HG02840 (cell line): Measurements from ENCODE around the gene FBF1.
"Not testable (repeated sequence)": the region's sequence is repeated elsewhere in the genome, so short reads cannot be mapped to it uniquely, and the experiment has no call there.

Experiments used
- ATAC-seq: cut with Tn5 transposase; IDR thresholded peaks from one replicate; pipeline ENCODE4 v1.9.1; 2021; ENCODE audit warnings: mild to moderate bottlenecking, moderate library complexity, moderate number of reproducible peaks; ENCODE audit not compliant: unreplicated experiment, low FRiP score

The FBF1 gene

DNA sequence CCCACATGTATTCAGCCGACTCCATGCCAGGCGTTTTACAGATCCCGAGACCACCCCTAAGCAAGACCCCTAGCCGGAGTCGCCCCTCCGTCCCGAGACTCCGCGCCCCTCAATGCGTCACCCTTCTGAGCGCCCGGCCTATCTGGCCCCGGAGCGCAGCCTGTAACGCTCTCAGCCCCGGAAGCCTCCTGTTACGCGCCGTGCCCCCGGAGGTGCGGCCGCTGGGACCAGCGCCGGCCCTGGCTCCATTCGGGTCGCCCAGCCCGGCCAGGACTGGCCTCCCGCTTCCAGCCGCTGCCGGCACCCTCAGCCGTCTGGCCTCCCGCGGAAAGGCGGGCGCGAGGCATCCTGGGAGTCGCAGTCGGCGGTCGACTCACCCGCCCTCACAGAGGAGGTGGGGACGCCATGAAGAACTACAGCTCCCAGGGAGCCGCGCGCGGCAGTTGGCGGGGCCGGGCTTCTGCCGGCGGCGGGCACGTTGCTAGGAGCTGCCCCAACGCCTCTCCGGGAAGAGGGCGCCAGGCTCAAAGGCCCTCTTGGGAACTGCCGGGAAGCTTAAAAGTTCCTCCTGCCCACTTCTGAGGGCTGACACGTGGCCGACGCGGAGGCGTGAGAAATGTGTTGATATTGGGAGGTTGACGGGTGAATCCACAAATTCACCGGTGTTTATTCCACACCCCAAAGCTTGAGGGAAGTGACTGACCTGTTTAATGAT, at the start of gene FBF1:
Gene FBF1 (minus strand): TSS at position 316 of the 715 bp plus-strand sequence. CDS start 2,893 bp downstream, outside the sequence.
- peak; percentile 88 for ATAC-seq

GRCh38 chr17:75987041-75987440, 46.2 kb upstream of the FBF1 start:
- no peak for ATAC-seq

- no peak for ATAC-seq
Observed at GRCh38 chr17:75985986-75986385, 45.1 kb upstream of the FBF1 start.

DNA sequence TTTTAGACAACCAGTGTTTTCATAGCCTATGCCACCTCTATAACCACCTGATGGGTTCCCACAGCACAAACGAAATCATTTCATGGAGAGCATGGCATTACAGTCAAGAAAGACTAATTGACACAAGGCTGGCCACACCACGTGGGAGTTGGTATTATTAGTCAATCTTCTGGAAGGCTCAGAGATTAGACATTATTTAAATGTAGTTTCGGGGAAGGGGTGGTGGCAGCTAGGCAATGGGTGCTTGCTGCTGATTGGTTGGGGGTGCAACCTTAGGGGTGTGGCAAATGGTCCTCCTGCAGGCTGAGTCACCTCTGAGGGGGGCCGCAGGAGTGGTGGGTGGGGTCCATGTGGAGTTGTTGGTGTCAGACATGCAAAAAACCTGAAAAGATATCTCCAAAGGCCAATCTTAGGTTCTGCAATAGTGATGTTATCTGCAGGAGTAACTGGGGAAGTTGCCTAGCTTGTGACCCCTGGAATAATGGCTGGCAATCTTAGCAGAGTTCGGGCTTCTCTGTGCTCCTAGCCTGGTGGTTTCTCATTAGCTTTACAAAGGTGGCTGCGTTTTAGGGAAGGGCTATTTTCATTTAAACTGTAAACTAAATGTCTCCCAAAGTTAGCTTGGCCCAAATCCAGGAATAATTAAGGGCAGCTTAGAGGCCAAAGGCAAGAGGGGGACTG, 42.8 kb upstream of the FBF1 start:
- ATAC-seq = no peak

DNA sequence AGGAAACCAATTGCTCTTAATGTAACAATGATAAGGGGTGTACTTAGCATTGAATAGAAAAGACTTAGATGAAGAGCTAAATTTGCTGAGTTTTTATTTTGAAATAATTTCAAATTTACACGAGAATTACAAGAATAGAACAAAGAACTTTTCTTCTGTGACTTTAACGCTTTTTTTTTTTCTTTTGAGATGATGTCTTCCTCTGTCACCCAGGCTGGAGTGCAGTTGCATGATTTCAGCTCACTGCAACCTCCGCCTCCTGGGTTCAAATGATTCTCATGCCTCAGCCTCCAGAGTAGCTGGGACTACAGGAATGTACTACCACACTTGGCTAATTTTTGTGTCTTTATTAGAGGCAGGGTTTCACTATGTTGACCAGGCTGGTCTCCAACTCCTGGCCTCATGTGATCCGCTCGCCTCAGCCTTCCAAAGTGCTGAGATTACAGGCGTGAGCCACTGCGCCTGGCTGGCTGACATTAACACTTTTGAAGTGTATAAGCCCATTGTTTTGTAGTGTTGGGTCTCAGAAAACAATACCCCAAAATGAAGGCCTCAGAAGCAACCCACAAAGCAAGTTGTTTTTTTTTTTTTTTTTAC, 40.3 kb upstream of the FBF1 start:
- no peak for ATAC-seq

- ATAC-seq = no peak
Observed at GRCh38 chr17:75980188-75981018, 39.6 kb upstream of the FBF1 start.

DNA sequence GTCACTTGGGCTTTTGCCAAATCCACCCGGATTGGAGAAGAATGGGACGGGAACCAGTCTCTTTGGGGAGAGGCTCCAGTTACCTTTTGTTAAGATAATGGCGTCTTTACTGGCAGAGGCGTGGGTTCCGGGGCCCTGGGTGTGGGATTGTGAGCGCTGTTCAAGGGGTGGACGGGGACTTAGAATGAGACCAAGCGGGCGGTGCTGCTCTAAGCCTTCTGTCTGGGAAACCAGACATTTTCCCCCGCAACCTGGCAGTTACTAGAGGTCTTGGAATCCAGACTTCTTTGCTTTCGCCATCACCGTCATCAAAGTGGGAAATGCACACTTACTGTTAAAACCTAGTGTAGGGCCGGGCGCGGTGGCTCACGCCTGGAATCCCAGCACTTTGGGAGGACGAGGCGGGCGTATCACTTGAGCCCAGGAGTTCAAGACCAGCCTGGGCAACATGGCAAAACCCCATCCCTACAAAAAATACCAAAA, 38.9 kb upstream of the FBF1 start:
- ATAC-seq = no peak

DNA sequence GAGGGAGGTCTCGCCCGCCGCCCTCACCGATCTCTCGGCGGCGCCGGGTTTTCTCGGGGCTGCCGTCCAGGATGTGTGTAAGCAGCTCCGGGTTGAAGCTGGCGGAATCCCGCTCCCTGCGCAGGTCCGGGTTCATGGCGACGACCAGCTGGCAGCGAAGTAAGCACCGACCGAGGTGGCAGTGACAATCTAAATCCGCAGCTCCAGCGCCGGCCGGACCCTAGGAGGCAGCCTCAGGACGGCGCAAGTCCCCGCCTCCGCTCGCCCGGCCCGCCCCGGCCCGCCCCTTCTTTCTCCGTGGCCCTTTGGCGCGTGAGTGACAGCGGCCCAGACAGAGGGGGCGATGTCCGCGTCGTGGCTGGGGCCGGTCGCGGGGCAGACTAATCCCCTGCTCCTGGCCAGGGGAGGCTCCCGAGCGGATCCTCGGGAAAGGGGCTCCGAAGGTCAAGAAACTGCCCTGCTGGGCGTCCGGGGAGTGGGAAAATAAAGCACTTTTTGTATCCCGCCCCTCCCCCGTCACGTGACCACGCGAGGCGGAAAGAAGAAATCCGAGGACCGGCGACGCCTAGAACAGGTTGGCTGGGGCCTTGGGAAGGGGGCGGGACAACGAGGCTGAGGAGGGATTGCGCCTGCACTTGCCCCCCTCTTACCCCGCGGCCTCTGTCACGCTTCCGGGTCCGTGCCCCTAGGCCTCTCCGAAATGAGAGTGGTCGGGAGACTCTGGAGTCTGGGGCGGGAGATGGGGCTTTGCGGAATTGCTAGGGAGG, 38.3 kb upstream of the FBF1 start, which contains the start of the genes ACOX1 and TEN1:
Gene ACOX1 (minus strand): TSS at position 229 of the 767 bp plus-strand sequence. CDS start 93 bp downstream, at position 136.
Gene TEN1 (plus strand): TSS at position 303 of the 767 bp plus-strand sequence. CDS start 6,953 bp downstream, outside the sequence.
- ATAC-seq = peak; percentile 81

GRCh38 chr17:75976175-75976848, 35.5 kb upstream of the FBF1 start:
- ATAC-seq = no peak

- no peak for ATAC-seq
Observed at GRCh38 chr17:75975757-75976174, 34.9 kb upstream of the FBF1 start.

DNA sequence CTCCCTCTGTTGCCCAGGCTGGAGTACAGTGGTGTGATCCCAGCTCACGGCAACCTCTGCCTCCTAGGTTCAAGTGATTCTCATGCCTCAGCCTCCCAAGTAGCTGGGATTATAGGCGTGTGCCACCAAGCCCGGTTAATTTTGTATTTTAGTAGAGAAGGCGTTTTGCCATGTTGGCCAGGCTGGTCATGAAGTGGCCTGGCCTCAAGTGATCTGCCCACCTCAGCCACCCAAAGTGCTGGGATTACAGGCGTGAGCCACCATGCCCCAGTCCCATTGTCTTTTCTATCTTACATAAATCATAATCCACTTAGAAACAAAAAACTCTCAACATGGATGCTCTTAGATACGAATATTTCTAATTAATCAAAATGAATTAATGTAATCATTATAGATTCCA, 34.3 kb upstream of the FBF1 start:
- not testable (repeated sequence) for ATAC-seq

GRCh38 chr17:75970626-75971025, 29.8 kb upstream of the FBF1 start:
- no peak for ATAC-seq

GRCh38 chr17:75970011-75970523, 29.2 kb upstream of the FBF1 start:
- ATAC-seq = no peak

DNA sequence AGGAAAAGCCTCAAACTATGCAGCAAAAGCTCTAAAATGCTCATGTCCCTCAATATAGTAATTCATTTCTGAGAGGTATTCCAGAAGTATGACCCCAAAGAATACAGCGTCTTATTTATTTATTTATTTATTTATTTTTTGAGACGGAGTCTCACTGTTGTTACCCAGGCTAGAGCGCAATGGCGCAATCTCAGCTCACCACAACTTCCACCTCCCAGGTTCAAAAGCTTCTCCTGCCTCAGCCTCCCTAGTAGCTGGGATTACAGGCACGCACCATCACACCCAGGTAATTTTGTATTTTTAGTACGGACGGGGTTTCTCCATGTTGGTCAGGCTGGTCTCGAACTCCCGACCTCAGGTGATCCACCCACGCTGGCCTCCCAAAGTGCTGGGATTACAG, 28.2 kb upstream of the FBF1 start:
- not testable (repeated sequence) for ATAC-seq

DNA sequence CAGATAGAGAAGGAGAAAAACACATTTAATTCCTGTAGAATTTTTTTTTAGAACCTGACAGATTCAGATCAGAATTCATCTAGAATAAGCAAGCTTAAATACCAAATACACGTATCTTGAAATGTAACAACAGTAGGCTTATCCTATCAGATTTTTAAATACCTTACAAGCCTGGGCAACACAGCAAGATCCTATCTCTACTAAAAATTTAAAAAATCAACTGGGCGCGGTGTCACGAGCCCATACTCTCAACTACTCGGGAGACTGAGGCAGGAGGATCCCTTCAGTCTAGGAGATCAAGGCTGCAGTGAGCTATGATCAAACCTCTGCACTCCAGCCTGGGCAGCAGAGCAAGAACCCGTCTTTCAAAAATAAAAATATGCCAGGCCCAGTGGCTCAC, 24.6 kb upstream of the FBF1 start:
- no peak for ATAC-seq

DNA sequence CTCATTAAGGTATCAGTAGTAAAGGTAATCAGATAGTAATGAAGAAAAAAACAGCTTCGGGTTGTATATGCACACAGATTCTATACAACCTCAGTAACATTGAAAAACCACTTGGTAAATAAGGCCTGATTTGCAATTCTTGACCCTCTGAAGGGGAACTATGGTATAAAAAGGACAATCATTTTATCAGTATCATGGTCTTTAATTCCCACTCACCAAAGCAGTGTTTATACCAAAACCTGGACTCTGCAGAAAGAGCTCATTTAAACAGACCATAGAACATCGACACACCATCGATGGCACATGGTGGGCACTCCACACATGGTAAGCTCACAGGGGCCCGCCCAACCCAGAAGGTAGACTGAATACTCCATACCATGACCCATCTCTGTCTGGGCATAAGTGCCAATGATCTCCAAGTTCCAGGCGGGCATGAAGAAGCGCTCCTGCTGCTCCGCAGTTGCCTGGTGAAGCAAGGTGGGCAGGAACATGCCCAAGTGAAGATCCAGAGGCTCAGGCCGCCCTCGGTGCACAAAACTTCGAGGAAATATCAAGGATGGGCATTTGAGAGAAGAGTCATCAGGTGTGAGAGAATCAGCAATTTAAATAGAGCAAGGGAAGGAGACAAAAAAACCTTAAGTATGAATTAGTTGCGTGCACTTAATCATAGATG, 19.1 kb upstream of the FBF1 start:
- ATAC-seq = no peak

DNA sequence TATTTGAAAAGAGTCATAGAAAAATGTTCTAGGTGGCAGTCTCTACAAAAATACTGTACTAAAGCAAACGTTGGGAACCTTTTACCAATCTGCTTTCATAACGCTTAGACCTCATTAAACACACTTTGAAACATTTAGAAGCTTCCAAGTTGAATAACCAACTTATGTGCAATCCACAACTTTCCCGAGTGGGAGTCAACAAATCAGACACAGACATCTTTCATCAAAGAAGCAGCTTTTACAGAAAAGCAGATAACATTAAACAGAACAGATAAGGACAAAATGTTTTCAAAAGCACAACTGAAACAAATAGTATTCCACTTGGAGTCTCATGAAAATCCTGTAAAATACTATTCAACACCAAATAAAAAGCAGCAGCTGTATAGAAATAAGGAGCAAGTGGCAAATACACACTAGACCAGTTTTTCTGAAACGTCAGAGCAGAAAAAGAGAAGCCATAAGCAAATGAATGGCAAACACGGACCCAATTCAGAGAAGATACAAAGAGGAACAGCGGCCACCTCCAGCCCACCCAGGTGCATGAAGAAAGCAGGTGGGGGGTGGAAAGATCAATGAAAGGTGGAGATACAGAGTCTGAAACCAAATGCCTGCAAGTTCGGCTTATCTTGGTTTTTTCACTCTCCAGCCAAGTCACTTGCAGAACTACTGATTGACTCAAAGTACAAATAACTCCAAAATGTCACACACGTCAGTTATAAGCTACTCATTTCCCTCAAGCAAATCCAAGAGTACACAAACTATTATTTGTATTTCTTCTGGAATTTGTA, 18.4 kb upstream of the FBF1 start:
- no peak for ATAC-seq
